Ovary (tissue), 3 donors: ENCODE data around the gene PCA3.

Source experiments
- CTCF ChIP-seq, 3 donors: fragments of 450-650 bp in 2 of 3; fragments of 200-600 bp in 1 of 3; IDR thresholded peaks; one replicate each; pipeline versions ENCODE4 v1.5.1 to v1.8.0; 2016 to 2022; ENCODE audit warnings: antibody characterized with exemption in 3 of 3, mild to moderate bottlenecking in 1 of 3
- EP300 ChIP-seq: sonication (generic); formaldehyde crosslinking; IDR thresholded peaks from one replicate; pipeline ENCODE4 v1.6.1; 2017; ENCODE audit warnings: antibody characterized with exemption
- POLR2A ChIP-seq: fragments of 450-650 bp; IDR thresholded peaks from one replicate; pipeline ENCODE4 v1.6.1; 2017; ENCODE audit warnings: antibody characterized with exemption, mild to moderate bottlenecking, moderate library complexity
- donor health status: DM: no; HTN: no; CAD: no.

GRCh38 chr9:76761448-76761847 is 2.8 kb upstream of the PCA3 start:
- no peak for TF ChIP-seq CTCF (IDR thresholded peaks at IDR 0.05)
- TF ChIP-seq EP300: no peak
- no peak for TF ChIP-seq POLR2A
